ENCODE data around the gene FBXO2. TPM values are rescaled to one million over a fixed set of nuclear protein-coding genes. Genes with fewer than 3 reads are reported as not detected.

Gene FBXO2
- total RNA-seq, 1 experiment from 2014 or later: 131 TPM

DNA sequence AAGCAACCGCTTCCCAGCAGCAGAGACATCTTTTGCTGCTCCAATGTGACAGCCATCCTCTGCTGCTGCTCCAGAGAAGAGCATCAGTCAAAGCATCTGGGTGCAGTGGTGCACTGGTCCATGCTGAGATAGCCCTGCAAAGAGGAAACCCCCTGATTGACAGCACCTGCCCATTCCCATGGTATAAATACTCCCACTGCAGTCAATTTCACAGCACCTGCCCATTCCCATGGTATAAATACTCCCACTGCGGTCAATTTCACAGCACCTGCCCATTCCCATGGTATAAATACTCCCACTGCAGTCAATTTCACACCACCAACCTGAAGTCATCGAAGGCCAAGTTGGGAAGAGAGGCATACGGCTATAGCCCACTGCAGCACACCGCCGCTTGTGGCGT, 25.5 kb downstream of the FBXO2 start:
- Histone ChIP-seq H3K27ac (ENCODE audit: low read length) (no peak overlapping the region), H3K4me1 (ENCODE audit: control insufficient read depth, insufficient read depth, low read length) (no peaks in the 10 kb centered on the region), H3K36me3 (ENCODE audit: control insufficient read depth, insufficient read depth, low read length) (no peaks in the 10 kb centered on the region), H3K27me3 (ENCODE audit: control insufficient read depth, insufficient read depth, low read length) (no peaks in the 10 kb centered on the region; the same call in 1 of the 2 replicates), H3K4me3 (ENCODE audit: low read depth in 2 of 2, low read length in 2 of 2) (no peak overlapping the region), H3K9me3 (ENCODE audit: control insufficient read depth, insufficient read depth, low read depth, low read length) (no peaks in the 10 kb centered on the region)
- no peak for DNase-seq (ENCODE audit: low read depth, low spot score)
- no peak for ATAC-seq
- BruUV-seq (replicated peaks): no TSS peak
- in situ Hi-C loops (cut with HindIII; ENCODE audit: low pct_unique_long_range_greater_than_20kb, low sequenced_read_pairs) (no loop called here), intact Hi-C loops (cut with micrococcal nuclease; ENCODE audit: unreplicated experiment) (no loop called here)
- TF ChIP-seq, protein P1, sequence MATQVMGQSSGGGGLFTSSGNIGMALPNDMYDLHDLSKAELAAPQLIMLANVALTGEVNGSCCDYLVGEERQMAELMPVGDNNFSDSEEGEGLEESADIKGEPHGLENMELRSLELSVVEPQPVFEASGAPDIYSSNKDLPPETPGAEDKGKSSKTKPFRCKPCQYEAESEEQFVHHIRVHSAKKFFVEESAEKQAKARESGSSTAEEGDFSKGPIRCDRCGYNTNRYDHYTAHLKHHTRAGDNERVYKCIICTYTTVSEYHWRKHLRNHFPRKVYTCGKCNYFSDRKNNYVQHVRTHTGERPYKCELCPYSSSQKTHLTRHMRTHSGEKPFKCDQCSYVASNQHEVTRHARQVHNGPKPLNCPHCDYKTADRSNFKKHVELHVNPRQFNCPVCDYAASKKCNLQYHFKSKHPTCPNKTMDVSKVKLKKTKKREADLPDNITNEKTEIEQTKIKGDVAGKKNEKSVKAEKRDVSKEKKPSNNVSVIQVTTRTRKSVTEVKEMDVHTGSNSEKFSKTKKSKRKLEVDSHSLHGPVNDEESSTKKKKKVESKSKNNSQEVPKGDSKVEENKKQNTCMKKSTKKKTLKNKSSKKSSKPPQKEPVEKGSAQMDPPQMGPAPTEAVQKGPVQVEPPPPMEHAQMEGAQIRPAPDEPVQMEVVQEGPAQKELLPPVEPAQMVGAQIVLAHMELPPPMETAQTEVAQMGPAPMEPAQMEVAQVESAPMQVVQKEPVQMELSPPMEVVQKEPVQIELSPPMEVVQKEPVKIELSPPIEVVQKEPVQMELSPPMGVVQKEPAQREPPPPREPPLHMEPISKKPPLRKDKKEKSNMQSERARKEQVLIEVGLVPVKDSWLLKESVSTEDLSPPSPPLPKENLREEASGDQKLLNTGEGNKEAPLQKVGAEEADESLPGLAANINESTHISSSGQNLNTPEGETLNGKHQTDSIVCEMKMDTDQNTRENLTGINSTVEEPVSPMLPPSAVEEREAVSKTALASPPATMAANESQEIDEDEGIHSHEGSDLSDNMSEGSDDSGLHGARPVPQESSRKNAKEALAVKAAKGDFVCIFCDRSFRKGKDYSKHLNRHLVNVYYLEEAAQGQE (IDR thresholded peaks at IDR 0.05; ENCODE audit: insufficient read depth in 1 of 2, low read depth in 2 of 2, low read length in 1 of 2): no peak
- TF ChIP-seq POLR2AphosphoS5 (IDR thresholded peaks at IDR 0.05; ENCODE audit: low read depth, low read length) (no peak), TCF7L2 (IDR thresholded peaks at IDR 0.05; ENCODE audit: low read depth, low read length) (no peak)
- CTCF ChIA-PET: no interaction called here
- POLR2A ChIA-PET: no interaction called here

DNA sequence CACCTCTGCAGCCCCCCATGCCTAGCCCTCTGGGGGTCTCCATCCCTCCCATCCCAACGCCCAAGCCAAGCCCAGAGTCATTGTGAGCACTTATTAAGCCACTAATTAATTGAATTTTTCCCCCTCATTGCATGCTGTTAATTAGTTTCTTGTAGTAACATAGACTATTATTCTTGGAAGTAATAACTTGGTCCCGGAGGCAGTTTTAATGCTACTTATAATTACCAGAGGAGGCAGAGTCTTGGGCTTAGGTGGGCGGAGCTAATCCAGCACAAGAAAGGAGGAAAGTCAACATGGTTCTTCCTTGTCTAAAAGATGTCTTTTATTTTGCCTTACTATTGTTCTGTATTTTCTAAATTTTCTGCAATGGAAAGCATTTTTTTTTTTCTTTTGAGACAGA, 27.7 kb downstream of the FBXO2 start:
- BruUV-seq (replicated peaks): no TSS peak
- H3K4me3 ChIP-seq (ENCODE audit: low read depth in 2 of 2, low read length in 2 of 2): no peak overlapping the region
- no peaks in the 10 kb centered on the region for H3K36me3 ChIP-seq (ENCODE audit: control insufficient read depth, insufficient read depth, low read length)
- CTCF ChIA-PET: no interaction called here
- in situ Hi-C loops (cut with HindIII; ENCODE audit: low pct_unique_long_range_greater_than_20kb, low sequenced_read_pairs) (no loop called here), intact Hi-C loops (cut with micrococcal nuclease; ENCODE audit: unreplicated experiment) (no loop called here)
- no peaks in the 10 kb centered on the region for H3K9me3 ChIP-seq (ENCODE audit: control insufficient read depth, insufficient read depth, low read depth, low read length)
- H3K27me3 ChIP-seq (ENCODE audit: control insufficient read depth, insufficient read depth, low read length): no peaks in the 10 kb centered on the region; the same call in 1 of the 2 replicates
- H3K27ac ChIP-seq (ENCODE audit: low read length): no peak overlapping the region
- TF ChIP-seq, protein P1 (IDR thresholded peaks at IDR 0.05; ENCODE audit: insufficient read depth in 1 of 2, low read depth in 2 of 2, low read length in 1 of 2): no peak
- TF ChIP-seq POLR2AphosphoS5 (IDR thresholded peaks at IDR 0.05; ENCODE audit: low read depth, low read length) (no peak), TCF7L2 (IDR thresholded peaks at IDR 0.05; ENCODE audit: low read depth, low read length) (no peak)
- POLR2A ChIA-PET: interaction anchor here (0.7 kb wide), 1 partner anchor 12 kb away, joined by 4 read pairs; no protein-coding TSS in a partner anchor
- no peak for DNase-seq (ENCODE audit: low read depth, low spot score)
- H3K4me1 ChIP-seq (ENCODE audit: control insufficient read depth, insufficient read depth, low read length): no peaks in the 10 kb centered on the region
- no peak for ATAC-seq

DNA sequence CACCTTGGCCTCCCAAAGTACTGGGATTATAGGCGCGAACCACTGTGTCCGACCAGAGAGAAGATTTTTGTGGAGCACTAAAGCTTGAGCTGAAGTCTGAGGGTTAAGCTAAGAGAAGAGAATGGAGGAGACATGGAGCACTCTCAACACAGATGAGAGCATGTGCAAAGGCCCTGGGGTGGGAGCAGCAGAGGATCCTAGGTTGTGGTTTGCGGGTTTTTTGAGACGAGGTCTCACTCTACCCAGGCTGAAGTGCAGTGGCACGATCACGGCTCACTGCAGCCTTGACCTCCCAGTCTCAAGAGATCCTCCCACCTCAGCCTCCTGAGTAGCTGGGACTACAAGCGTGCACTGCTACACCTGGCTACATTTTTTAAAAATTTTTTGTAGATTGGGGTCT, 30.5 kb downstream of the FBXO2 start:
- Histone ChIP-seq H3K4me1 (ENCODE audit: control insufficient read depth, insufficient read depth, low read length) (no peaks in the 10 kb centered on the region), H3K27me3 (ENCODE audit: control insufficient read depth, insufficient read depth, low read length) (no peaks in the 10 kb centered on the region), H3K4me3 (ENCODE audit: low read depth in 2 of 2, low read length in 2 of 2) (no peak overlapping the region), H3K27ac (ENCODE audit: low read length) (no peak overlapping the region), H3K9me3 (ENCODE audit: control insufficient read depth, insufficient read depth, low read depth, low read length) (no peaks in the 10 kb centered on the region), H3K36me3 (ENCODE audit: control insufficient read depth, insufficient read depth, low read length) (no peaks in the 10 kb centered on the region)
- no peak for ATAC-seq
- ChIA-PET CTCF (no interaction called here), POLR2A (no interaction called here)
- in situ Hi-C loops (cut with HindIII; ENCODE audit: low pct_unique_long_range_greater_than_20kb, low sequenced_read_pairs) (no loop called here), intact Hi-C loops (cut with micrococcal nuclease; ENCODE audit: unreplicated experiment) (no loop called here)
- BruUV-seq (replicated peaks): no TSS peak
- TF ChIP-seq, protein P1 (IDR thresholded peaks at IDR 0.05; ENCODE audit: insufficient read depth in 1 of 2, low read depth in 2 of 2, low read length in 1 of 2): no peak
- no peak for TF ChIP-seq POLR2AphosphoS5 (IDR thresholded peaks at IDR 0.05; ENCODE audit: low read depth, low read length)
- TF ChIP-seq, protein P2, sequence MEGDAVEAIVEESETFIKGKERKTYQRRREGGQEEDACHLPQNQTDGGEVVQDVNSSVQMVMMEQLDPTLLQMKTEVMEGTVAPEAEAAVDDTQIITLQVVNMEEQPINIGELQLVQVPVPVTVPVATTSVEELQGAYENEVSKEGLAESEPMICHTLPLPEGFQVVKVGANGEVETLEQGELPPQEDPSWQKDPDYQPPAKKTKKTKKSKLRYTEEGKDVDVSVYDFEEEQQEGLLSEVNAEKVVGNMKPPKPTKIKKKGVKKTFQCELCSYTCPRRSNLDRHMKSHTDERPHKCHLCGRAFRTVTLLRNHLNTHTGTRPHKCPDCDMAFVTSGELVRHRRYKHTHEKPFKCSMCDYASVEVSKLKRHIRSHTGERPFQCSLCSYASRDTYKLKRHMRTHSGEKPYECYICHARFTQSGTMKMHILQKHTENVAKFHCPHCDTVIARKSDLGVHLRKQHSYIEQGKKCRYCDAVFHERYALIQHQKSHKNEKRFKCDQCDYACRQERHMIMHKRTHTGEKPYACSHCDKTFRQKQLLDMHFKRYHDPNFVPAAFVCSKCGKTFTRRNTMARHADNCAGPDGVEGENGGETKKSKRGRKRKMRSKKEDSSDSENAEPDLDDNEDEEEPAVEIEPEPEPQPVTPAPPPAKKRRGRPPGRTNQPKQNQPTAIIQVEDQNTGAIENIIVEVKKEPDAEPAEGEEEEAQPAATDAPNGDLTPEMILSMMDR (IDR thresholded peaks at IDR 0.05): no peak
- no peak for TF ChIP-seq SIN3A (IDR thresholded peaks at IDR 0.05; ENCODE audit: borderline replicate concordance, insufficient read depth, low read depth, low read length)
- no peak for TF ChIP-seq TCF7L2 (IDR thresholded peaks at IDR 0.05; ENCODE audit: low read depth, low read length)
- no peak for DNase-seq (ENCODE audit: low read depth, low spot score)
